CD4-positive, CD25-positive, alpha-beta regulatory T cell (primary cell): Measurements from ENCODE around the gene SH3GL1. TPM values are rescaled to one million over a fixed set of nuclear protein-coding genes. Genes with fewer than 3 reads are reported as not detected.
A peak's percentile ranks its signal among the peaks of the same experiment; 100 is the strongest.

Experiments used
- ATAC-seq, 2 donors: fragments of 150-1000 bp; cut with Tn5 transposase; one replicate each; pipeline ENCODE4 v1.10.0; 2021; ENCODE audit warnings: low read depth in 2 of 2, moderate number of reproducible peaks in 2 of 2, moderate library complexity in 1 of 2
- DNase-seq, 3 donors: peaks; one replicate each; pipeline versions ENCODE4 v3.0.0 to v3.0.0-alpha.2; 2012 to 2022; ENCODE audit warnings: mixed read lengths in 1 of 3
- H3K27ac ChIP-seq: one replicate; pipeline ENCODE4 v1.7.0; 2013; ENCODE audit warnings: mild to moderate bottlenecking, low read length; ENCODE audit not compliant: insufficient read depth, poor library complexity, severe bottlenecking
- H3K27me3 ChIP-seq: one replicate; pipeline ENCODE4 v1.7.0; 2013; ENCODE audit warnings: low read length; ENCODE audit not compliant: control insufficient read depth, insufficient read depth
- H3K36me3 ChIP-seq: one replicate; pipeline ENCODE4 v1.7.0; 2013; ENCODE audit warnings: mild to moderate bottlenecking, low read length, moderate library complexity; ENCODE audit not compliant: control insufficient read depth, insufficient read depth
- H3K4me1 ChIP-seq: 2 replicates; pipeline ENCODE4 v1.7.0; 2013; ENCODE audit warnings: mild to moderate bottlenecking, low read length; ENCODE audit not compliant: insufficient read depth, control insufficient read depth, poor library complexity, severe bottlenecking
- H3K4me3 ChIP-seq: one replicate; pipeline ENCODE4 v1.7.0; 2013; ENCODE audit warnings: low read depth, mild to moderate bottlenecking, low read length, moderate library complexity
- H3K9me3 ChIP-seq, 2 experiments: 1 replicate in 1 of 2; 2 replicates in 1 of 2; pipeline ENCODE4 v1.7.0; 2013; ENCODE audit warnings: low read length in 2 of 2, mild to moderate bottlenecking in 1 of 2, moderate library complexity in 1 of 2; ENCODE audit not compliant: control insufficient read depth in 2 of 2
- H3K27ac Mint-ChIP-seq, 3 donors: one replicate each; pipeline ENCODE4 v1.8.0; 2020 to 2022; ENCODE audit warnings: mild to moderate bottlenecking in 3 of 3, mixed read lengths in 3 of 3, moderate library complexity in 2 of 3
- H3K27me3 Mint-ChIP-seq: one replicate; pipeline ENCODE4 v1.8.0; 2022; ENCODE audit warnings: mild to moderate bottlenecking, mixed read lengths
- H3K36me3 Mint-ChIP-seq: one replicate; pipeline ENCODE4 v1.8.0; 2020; ENCODE audit warnings: mixed read lengths
- H3K4me1 Mint-ChIP-seq, 4 donors: one replicate each; pipeline ENCODE4 v1.8.0; 2020 to 2022; ENCODE audit warnings: mixed read lengths in 4 of 4, mild to moderate bottlenecking in 1 of 4
- H3K4me3 Mint-ChIP-seq, 4 donors: one replicate each; pipeline ENCODE4 v1.8.0; 2020 to 2022; ENCODE audit warnings: mild to moderate bottlenecking in 4 of 4, mixed read lengths in 4 of 4, moderate library complexity in 3 of 4
- H3K9me3 Mint-ChIP-seq, 7 donors: one replicate each; pipeline ENCODE4 v1.8.0; 2020 to 2022; ENCODE audit warnings: mixed read lengths in 7 of 7, mild to moderate bottlenecking in 3 of 7, moderate library complexity in 2 of 7
- polyA plus RNA-seq, 4 donors: library from polyadenylated mRNA; unstranded; fragments of 300-500 nt; fragmentation: Illumina TruSeq; gene quantifications; one replicate each; pipeline ENCODE4 v1.2.3, GENCODE V29; 2021
- total RNA-seq: library from RNA; stranded (reverse); gene quantifications from one replicate; pipeline ENCODE4 v1.2.3, GENCODE V29; 2022

Gene SH3GL1
- total and polyA plus RNA-seq, 5 donors from 2014 or later: 13.4 to 54.0 (median 18.1) TPM

- Mint-ChIP-seq H3K4me1 (peaks cover 0 to 57% (median 18%) of the 10 kb centered on the region in 4 donors), H3K27ac (peak overlapping the region; percentile 75 to 94 (median 86)), H3K9me3 (no peaks in the 10 kb centered on the region), H3K27me3 (no peaks in the 10 kb centered on the region), H3K4me3 (peak overlapping the region; percentile 48 to 89 (median 79)), H3K36me3 (no peaks in the 10 kb centered on the region)
- H3K4me3 ChIP-seq: peak overlapping the region; percentile 26
- H3K27ac ChIP-seq: peak overlapping the region; percentile 86
- H3K36me3 ChIP-seq: peaks cover 8% of the 10 kb centered on the region
- ATAC-seq (no peak), DNase-seq (no peak)
- no peaks in the 10 kb centered on the region for H3K27me3 ChIP-seq
- H3K9me3 ChIP-seq: no peaks in the 10 kb centered on the region
- H3K4me1 ChIP-seq: peaks cover 55% of the 10 kb centered on the region
Observed at GRCh38 chr19:4370418-4371041, 29.8 kb downstream of the SH3GL1 start.

GRCh38 chr19:4369888-4370260 lies 30.5 kb downstream of the SH3GL1 start:
- H3K9me3 ChIP-seq: no peaks in the 10 kb centered on the region
- DNase-seq (peak; percentile 48 to 87 (median 69)), ATAC-seq (peak; percentile 73 to 76)
- Mint-ChIP-seq H3K27me3 (no peaks in the 10 kb centered on the region), H3K4me3 (peak overlapping the region; percentile 89 to 96 (median 96)), H3K9me3 (no peaks in the 10 kb centered on the region), H3K27ac (peak overlapping the region; percentile 84 to 98 (median 94)), H3K36me3 (no peaks in the 10 kb centered on the region), H3K4me1 (peaks cover 0 to 55% (median 17%) of the 10 kb centered on the region in 4 donors)
- peak overlapping the region; percentile 44 for H3K4me3 ChIP-seq
- H3K4me1 ChIP-seq: peaks cover 52% of the 10 kb centered on the region
- H3K27me3 ChIP-seq: no peaks in the 10 kb centered on the region
- H3K27ac ChIP-seq: peak overlapping the region; percentile 86
- H3K36me3 ChIP-seq: peaks cover 15% of the 10 kb centered on the region

- peaks cover 49% of the 10 kb centered on the region for H3K4me1 ChIP-seq
- H3K9me3 Mint-ChIP-seq: no peaks in the 10 kb centered on the region
- no peaks in the 10 kb centered on the region for H3K9me3 ChIP-seq
- H3K4me3 Mint-ChIP-seq: peak overlapping the region; percentile 89 to 96 (median 96)
- H3K36me3 ChIP-seq: peaks cover 16% of the 10 kb centered on the region
- no peaks in the 10 kb centered on the region for H3K36me3 Mint-ChIP-seq
- peaks cover 0 to 55% (median 17%) of the 10 kb centered on the region in 4 donors for H3K4me1 Mint-ChIP-seq
- peak; percentile 61 to 95 (median 81) for DNase-seq
- H3K27me3 Mint-ChIP-seq: no peaks in the 10 kb centered on the region
- H3K27me3 ChIP-seq: no peaks in the 10 kb centered on the region
- peak overlapping the region; percentile 53 for H3K4me3 ChIP-seq
- ATAC-seq: peak; percentile 72
- peak overlapping the region; percentile 86 for H3K27ac ChIP-seq
- H3K27ac Mint-ChIP-seq: peak overlapping the region; percentile 94 to 98 (median 97)
Observed at GRCh38 chr19:4369109-4369887, 31.0 kb downstream of the SH3GL1 start.

- DNase-seq: no peak
- no peaks in the 10 kb centered on the region for H3K27me3 ChIP-seq
- peaks cover 0 to 50% (median 15%) of the 10 kb centered on the region in 4 donors for H3K4me1 Mint-ChIP-seq
- H3K4me1 ChIP-seq: peaks cover 43% of the 10 kb centered on the region
- H3K27ac ChIP-seq: peak overlapping the region; percentile 86
- ATAC-seq: no peak
- no peak overlapping the region for H3K4me3 ChIP-seq
- H3K9me3 ChIP-seq: no peaks in the 10 kb centered on the region
- no peaks in the 10 kb centered on the region for H3K9me3 Mint-ChIP-seq
- peak overlapping the region; percentile 94 to 98 (median 97) for H3K27ac Mint-ChIP-seq
- H3K27me3 Mint-ChIP-seq: no peaks in the 10 kb centered on the region
- H3K4me3 Mint-ChIP-seq: peak overlapping the region in 2 of 4 donors; percentile 95 to 96
- peaks cover 23% of the 10 kb centered on the region for H3K36me3 ChIP-seq
- H3K36me3 Mint-ChIP-seq: no peaks in the 10 kb centered on the region
Observed at GRCh38 chr19:4368128-4368820, 32.1 kb downstream of the SH3GL1 start.

- H3K4me3 Mint-ChIP-seq: peak overlapping the region in 2 of 4 donors; percentile 31 to 52
Observed at GRCh38 chr19:4367781-4368127, 32.6 kb downstream of the SH3GL1 start.

GRCh38 chr19:4367336-4367723 lies 33.0 kb downstream of the SH3GL1 start:
- H3K4me3 ChIP-seq: no peak overlapping the region
- no peaks in the 10 kb centered on the region for H3K9me3 ChIP-seq
- H3K4me1 Mint-ChIP-seq: peaks cover 0 to 45% (median 15%) of the 10 kb centered on the region in 4 donors
- H3K27ac ChIP-seq: no peak overlapping the region
- ATAC-seq (no peak), DNase-seq (no peak)
- peak overlapping the region; percentile 43 to 83 (median 76) for H3K27ac Mint-ChIP-seq
- H3K4me3 Mint-ChIP-seq: peak overlapping the region in 1 of 4 donors; percentile 52
- H3K36me3 ChIP-seq: peaks cover 30% of the 10 kb centered on the region
- no peaks in the 10 kb centered on the region for H3K27me3 Mint-ChIP-seq
- H3K36me3 Mint-ChIP-seq: no peaks in the 10 kb centered on the region
- H3K4me1 ChIP-seq: peaks cover 43% of the 10 kb centered on the region
- no peaks in the 10 kb centered on the region for H3K27me3 ChIP-seq
- H3K9me3 Mint-ChIP-seq: no peaks in the 10 kb centered on the region

More at GRCh38 chr19:4367781-4368127, 32.6 kb downstream of the SH3GL1 start:
- Mint-ChIP-seq H3K9me3 (no peaks in the 10 kb centered on the region), H3K36me3 (no peaks in the 10 kb centered on the region), H3K27ac (peak overlapping the region; percentile 23 to 83 (median 46)), H3K27me3 (no peaks in the 10 kb centered on the region), H3K4me1 (peaks cover 0 to 49% (median 15%) of the 10 kb centered on the region in 4 donors)
- Histone ChIP-seq H3K4me3 (no peak overlapping the region), H3K36me3 (peaks cover 26% of the 10 kb centered on the region), H3K9me3 (no peaks in the 10 kb centered on the region), H3K27ac (peak overlapping the region; percentile 86), H3K4me1 (peaks cover 43% of the 10 kb centered on the region), H3K27me3 (no peaks in the 10 kb centered on the region)
- ATAC-seq (no peak), DNase-seq (no peak)

GRCh38 chr19:4366666-4367335 lies 33.5 kb downstream of the SH3GL1 start:
- no peak overlapping the region for H3K4me3 ChIP-seq
- Mint-ChIP-seq H3K36me3 (peaks cover 3% of the 10 kb centered on the region), H3K4me3 (peak overlapping the region in 1 of 4 donors; percentile 21), H3K27me3 (no peaks in the 10 kb centered on the region), H3K4me1 (peaks cover 0 to 41% (median 15%) of the 10 kb centered on the region in 4 donors), H3K9me3 (no peaks in the 10 kb centered on the region), H3K27ac (peak overlapping the region; percentile 63 to 83 (median 76))
- no peak overlapping the region for H3K27ac ChIP-seq
- peaks cover 35% of the 10 kb centered on the region for H3K36me3 ChIP-seq
- no peaks in the 10 kb centered on the region for H3K27me3 ChIP-seq
- ATAC-seq (no peak), DNase-seq (no peak)
- H3K4me1 ChIP-seq: peaks cover 41% of the 10 kb centered on the region
- no peaks in the 10 kb centered on the region for H3K9me3 ChIP-seq
